ENCODE results near the gene GTF3C4. TPM values are rescaled to one million over a fixed set of nuclear protein-coding genes. Genes with fewer than 3 reads are reported as not detected.
A peak's percentile ranks its signal among the peaks of the same experiment; 100 is the strongest.

The GTF3C4 gene
- total and polyA plus RNA-seq, 2 experiments from 2014 or later = 4.9 to 13.0 TPM

DNA sequence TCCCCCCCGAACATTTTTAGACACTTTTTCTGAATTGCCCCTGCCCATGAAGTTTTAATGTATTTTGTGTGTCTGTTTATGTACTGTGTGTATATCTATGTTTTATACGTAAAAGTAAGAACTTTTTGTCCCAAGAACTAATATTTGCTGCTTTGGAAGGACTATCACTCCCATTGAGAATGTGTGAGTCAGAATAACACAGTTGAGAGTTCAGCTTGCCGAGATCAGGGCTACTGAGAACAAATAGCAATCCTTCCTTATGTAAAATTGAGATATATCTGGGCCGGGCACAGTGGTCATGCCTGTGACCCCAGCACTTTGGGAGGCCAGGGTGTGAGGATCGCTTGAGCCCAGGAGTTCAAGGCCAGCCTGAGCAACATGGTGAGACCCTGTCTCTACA is 11.3 kb downstream of the GTF3C4 start:
- TF ChIP-seq EZH2phosphoT487 (IDR thresholded peaks at IDR 0.05; ENCODE audit: insufficient read depth, low read depth) (no peak), EZH2 (IDR thresholded peaks at IDR 0.05; ENCODE audit: insufficient read depth, poor library complexity, severe bottlenecking) (no peak)
- Histone ChIP-seq H4K20me1 (ENCODE audit: insufficient read depth) (peaks cover 21% of the 10 kb centered on the region; the same call in 1 of the 2 replicates), H3K79me2 (ENCODE audit: insufficient read depth) (peaks cover 100% of the 10 kb centered on the region), H3K4me3 (no peak overlapping the region), H3K9ac (no peak overlapping the region), H3K4me2 (ENCODE audit: unreplicated experiment) (no peak overlapping the region), H3K9me3 (ENCODE audit: low read depth) (no peaks in the 10 kb centered on the region), H2AFZ (no peak overlapping the region), H3K9me2 (ENCODE audit: insufficient read depth) (no peaks in the 10 kb centered on the region), H3K27ac (no peak overlapping the region), H3K36me3 (ENCODE audit: low read depth) (peaks cover 41% of the 10 kb centered on the region; the same call in 1 of the 2 replicates), H3K27me3 (replicated peaks; ENCODE audit: insufficient read depth) (no peaks in the 10 kb centered on the region), H3F3A (ENCODE audit: insufficient read depth) (no peaks in the 10 kb centered on the region), H3K4me1 (ENCODE audit: insufficient read depth) (peaks cover 4% of the 10 kb centered on the region; the same call in 1 of the 2 replicates)
- 92 to 93% methylated on average over 5 of the region's 5 CpGs for WGBS, 2 experiments (ENCODE audit: low coverage in 1 of 2, low lambda C conversion rate in 2 of 2, missing lambda C conversion rate in 2 of 2)
- no peak for DNase-seq
- in situ Hi-C loops (cut with MboI) = no loop called here

DNA sequence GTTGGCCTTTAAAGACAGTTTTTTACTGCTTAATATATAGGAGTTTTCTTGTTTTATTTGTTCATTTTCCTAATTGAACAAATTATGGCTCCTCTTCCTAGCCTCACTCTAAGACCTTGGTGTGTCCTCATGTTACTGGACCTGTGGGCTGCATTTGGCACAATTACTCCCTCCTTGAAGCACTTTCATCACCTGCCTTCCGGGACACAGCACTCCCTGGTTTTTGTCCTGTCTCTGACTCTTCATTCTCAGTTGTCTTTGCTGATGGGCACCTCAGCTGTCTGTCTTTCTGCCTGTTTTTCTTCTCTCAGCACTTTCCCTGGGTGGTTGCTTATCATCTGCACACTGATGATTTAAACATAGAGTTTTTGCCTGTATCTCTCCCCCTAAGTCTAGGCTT is 13.6 kb downstream of the GTF3C4 start:
- no peak for DNase-seq
- H4K20me1 ChIP-seq (ENCODE audit: insufficient read depth) = peaks cover 21% of the 10 kb centered on the region; the same call in 1 of the 2 replicates
- no peaks in the 10 kb centered on the region for H3K9me3 ChIP-seq (ENCODE audit: low read depth)
- 100% methylated on average over 1 of the region's 1 CpG for WGBS, 2 experiments (ENCODE audit: low coverage in 1 of 2, low lambda C conversion rate in 2 of 2, missing lambda C conversion rate in 2 of 2)
- H3K36me3 ChIP-seq (ENCODE audit: low read depth) = peaks cover 56% of the 10 kb centered on the region; the same call in 1 of the 2 replicates
- H3K4me1 ChIP-seq (ENCODE audit: insufficient read depth) = peaks cover 4% of the 10 kb centered on the region; the same call in 1 of the 2 replicates
- no peaks in the 10 kb centered on the region for H3F3A ChIP-seq (ENCODE audit: insufficient read depth)
- TF ChIP-seq EZH2phosphoT487 (IDR thresholded peaks at IDR 0.05; ENCODE audit: insufficient read depth, low read depth) (no peak), EZH2 (IDR thresholded peaks at IDR 0.05; ENCODE audit: insufficient read depth, poor library complexity, severe bottlenecking) (no peak)
- no peak overlapping the region for H3K4me3 ChIP-seq
- no peak overlapping the region for H3K4me2 ChIP-seq (ENCODE audit: unreplicated experiment)
- H3K27me3 ChIP-seq (replicated peaks; ENCODE audit: insufficient read depth) = no peaks in the 10 kb centered on the region
- peaks cover 79% of the 10 kb centered on the region for H3K79me2 ChIP-seq (ENCODE audit: insufficient read depth)
- no peaks in the 10 kb centered on the region for H3K9me2 ChIP-seq (ENCODE audit: insufficient read depth)
- no peak overlapping the region for H3K27ac ChIP-seq
- no peak overlapping the region for H3K9ac ChIP-seq
- in situ Hi-C loops (cut with MboI) = no loop called here
- no peak overlapping the region for H2AFZ ChIP-seq

DNA sequence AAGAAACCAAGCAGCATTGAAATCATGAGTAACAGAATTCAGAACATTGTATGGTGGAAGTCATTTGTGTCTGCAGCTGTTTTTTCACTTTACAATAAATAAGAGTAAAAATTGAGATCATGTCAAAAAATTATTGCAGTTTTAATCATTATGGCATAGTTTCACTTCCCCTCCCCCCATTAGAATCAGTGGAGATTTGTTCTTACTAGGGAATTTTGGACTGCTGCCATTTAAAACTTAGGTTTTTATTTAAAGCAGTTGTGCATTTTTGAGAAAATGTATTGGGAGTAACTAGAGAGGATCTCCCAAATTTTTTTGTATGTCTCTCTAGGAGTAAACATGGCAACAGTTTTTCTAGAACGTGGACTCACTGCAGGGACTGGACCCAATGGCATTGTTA is 20.4 kb downstream of the GTF3C4 start:
- H3K36me3 ChIP-seq (ENCODE audit: low read depth) = peaks cover 44% of the 10 kb centered on the region
- no peaks in the 10 kb centered on the region for H3K27me3 ChIP-seq (replicated peaks; ENCODE audit: insufficient read depth)
- no peak for DNase-seq
- no peak overlapping the region for H3K4me2 ChIP-seq (ENCODE audit: unreplicated experiment)
- H3K9ac ChIP-seq = no peak overlapping the region
- no peaks in the 10 kb centered on the region for H3K9me3 ChIP-seq (ENCODE audit: low read depth)
- WGBS, 2 experiments (ENCODE audit: low coverage in 1 of 2, low lambda C conversion rate in 2 of 2, missing lambda C conversion rate in 2 of 2) = 96 to 100% methylated on average over 1 of the region's 1 CpG
- no peak overlapping the region for H3K27ac ChIP-seq
- H2AFZ ChIP-seq = no peak overlapping the region
- TF ChIP-seq EZH2 (IDR thresholded peaks at IDR 0.05; ENCODE audit: insufficient read depth, poor library complexity, severe bottlenecking) = no peak
- TF ChIP-seq EZH2phosphoT487 (IDR thresholded peaks at IDR 0.05; ENCODE audit: insufficient read depth, low read depth) = no peak
- no peaks in the 10 kb centered on the region for H3F3A ChIP-seq (ENCODE audit: insufficient read depth)
- no peaks in the 10 kb centered on the region for H3K4me1 ChIP-seq (ENCODE audit: insufficient read depth)
- in situ Hi-C loops (cut with MboI) = no loop called here
- H3K79me2 ChIP-seq (ENCODE audit: insufficient read depth) = peaks cover 11% of the 10 kb centered on the region
- no peaks in the 10 kb centered on the region for H3K9me2 ChIP-seq (ENCODE audit: insufficient read depth)
- no peaks in the 10 kb centered on the region for H4K20me1 ChIP-seq (ENCODE audit: insufficient read depth)
- H3K4me3 ChIP-seq = no peak overlapping the region

DNA sequence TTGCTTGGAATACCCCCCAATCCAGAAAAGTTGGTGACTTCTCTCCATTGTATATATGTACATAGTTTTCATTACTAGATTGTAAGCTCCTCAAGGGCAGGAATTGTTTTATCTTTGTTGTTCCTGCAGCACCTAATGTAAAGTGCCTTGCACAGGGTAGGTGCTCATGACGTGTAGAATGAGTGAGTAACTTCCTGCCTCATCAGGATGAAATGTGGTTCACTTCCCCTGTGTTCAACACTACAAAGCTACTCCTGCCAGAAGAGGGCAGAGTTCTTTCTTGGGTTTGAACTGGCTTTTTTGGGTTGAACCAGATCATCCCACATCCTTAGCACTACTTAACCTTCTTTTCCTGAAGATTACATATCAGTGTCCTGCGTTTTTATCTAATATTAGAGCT is 23.9 kb downstream of the GTF3C4 start:
- Histone ChIP-seq H3K4me1 (ENCODE audit: insufficient read depth) (no peaks in the 10 kb centered on the region), H3F3A (ENCODE audit: insufficient read depth) (peaks cover 6% of the 10 kb centered on the region; the same call in 1 of the 2 replicates), H3K4me2 (ENCODE audit: unreplicated experiment) (no peak overlapping the region), H2AFZ (no peak overlapping the region), H3K36me3 (ENCODE audit: low read depth) (peaks cover 19% of the 10 kb centered on the region), H3K9me3 (ENCODE audit: low read depth) (no peaks in the 10 kb centered on the region), H3K27ac (no peak overlapping the region), H4K20me1 (ENCODE audit: insufficient read depth) (no peaks in the 10 kb centered on the region), H3K9me2 (ENCODE audit: insufficient read depth) (no peaks in the 10 kb centered on the region), H3K27me3 (replicated peaks; ENCODE audit: insufficient read depth) (no peaks in the 10 kb centered on the region), H3K79me2 (ENCODE audit: insufficient read depth) (no peaks in the 10 kb centered on the region), H3K9ac (no peak overlapping the region), H3K4me3 (no peak overlapping the region)
- 56 to 57% methylated on average over 2 of the region's 2 CpGs for WGBS, 2 experiments (ENCODE audit: low coverage in 1 of 2, low lambda C conversion rate in 2 of 2, missing lambda C conversion rate in 2 of 2)
- in situ Hi-C loops (cut with MboI) = no loop called here
- DNase-seq = peak; percentile 8
- TF ChIP-seq EZH2phosphoT487 (IDR thresholded peaks at IDR 0.05; ENCODE audit: insufficient read depth, low read depth) (no peak), EZH2 (IDR thresholded peaks at IDR 0.05; ENCODE audit: insufficient read depth, poor library complexity, severe bottlenecking) (no peak)

DNA sequence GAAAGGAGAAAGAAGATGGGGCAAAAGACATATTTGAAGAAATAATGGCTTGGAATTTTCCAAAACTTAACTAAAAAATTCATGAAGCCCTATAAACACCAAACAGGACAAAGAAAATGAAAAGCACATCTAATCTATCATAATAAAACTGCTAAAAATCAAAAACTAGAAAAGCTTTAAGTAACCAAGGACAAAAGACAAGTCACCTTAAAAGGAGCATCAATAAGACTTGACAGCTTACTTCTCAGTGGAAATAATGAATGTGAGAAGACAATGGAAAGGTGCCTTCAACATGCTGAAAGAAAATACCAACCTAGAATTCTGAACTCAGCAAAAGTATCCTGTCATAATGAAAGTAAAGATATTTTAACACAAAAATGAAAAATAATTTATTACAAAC is 27.0 kb downstream of the GTF3C4 start:
- Histone ChIP-seq H3K4me3 (no peak overlapping the region), H4K20me1 (ENCODE audit: insufficient read depth) (no peaks in the 10 kb centered on the region), H3K4me2 (ENCODE audit: unreplicated experiment) (no peak overlapping the region), H3K79me2 (ENCODE audit: insufficient read depth) (no peaks in the 10 kb centered on the region), H3K9me2 (ENCODE audit: insufficient read depth) (no peaks in the 10 kb centered on the region), H3K9me3 (ENCODE audit: low read depth) (no peaks in the 10 kb centered on the region), H3K27me3 (replicated peaks; ENCODE audit: insufficient read depth) (no peaks in the 10 kb centered on the region), H2AFZ (no peak overlapping the region), H3K36me3 (ENCODE audit: low read depth) (peaks cover 3% of the 10 kb centered on the region; the same call in 1 of the 2 replicates), H3K27ac (no peak overlapping the region), H3K4me1 (ENCODE audit: insufficient read depth) (no peaks in the 10 kb centered on the region), H3K9ac (no peak overlapping the region), H3F3A (ENCODE audit: insufficient read depth) (peaks cover 6% of the 10 kb centered on the region; the same call in 1 of the 2 replicates)
- DNase-seq = peak; percentile 16
- TF ChIP-seq EZH2phosphoT487 (IDR thresholded peaks at IDR 0.05; ENCODE audit: insufficient read depth, low read depth) (no peak), EZH2 (IDR thresholded peaks at IDR 0.05; ENCODE audit: insufficient read depth, poor library complexity, severe bottlenecking) (no peak)
- in situ Hi-C loops (cut with MboI) = no loop called here

Data from GM23248 (cell line).